ENCODE results near the gene PPP6R2.

The PPP6R2 gene

DNA sequence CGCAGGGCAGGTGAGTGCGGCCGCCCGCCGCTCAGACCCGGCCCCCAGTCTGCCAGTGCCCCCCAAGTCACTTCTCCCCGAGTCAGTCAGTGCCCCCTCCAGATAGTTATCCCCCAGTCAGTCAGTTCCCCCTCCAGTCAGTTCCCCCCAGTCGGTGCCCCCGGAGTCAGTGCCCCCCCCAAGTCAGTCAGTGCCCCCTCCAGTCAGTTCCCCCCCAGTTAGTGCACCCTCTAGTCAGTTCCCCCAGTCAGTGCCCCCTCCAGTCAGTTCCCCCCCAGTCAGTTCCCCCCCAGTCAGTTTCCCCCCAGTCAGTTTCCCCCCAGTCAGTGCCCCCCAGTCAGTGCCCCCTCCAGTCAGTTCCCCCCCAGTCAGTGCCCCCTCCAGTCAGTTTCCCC lies 411 bp downstream of the PPP6R2 start:
- Histone ChIP-seq H3K4me3 (ENCODE audit: low read depth, low read length) (peak overlapping the region; percentile 61), H3K9me3 (ENCODE audit: severe bottlenecking) (no peaks in the 10 kb centered on the region), H3K27me3 (ENCODE audit: insufficient read depth, low read depth, severe bottlenecking) (no peaks in the 10 kb centered on the region), H3K36me3 (peaks cover 4% of the 10 kb centered on the region), H3K27ac (peak overlapping the region; percentile 91)
- DNase-seq = no peak
- TF ChIP-seq, protein P1, sequence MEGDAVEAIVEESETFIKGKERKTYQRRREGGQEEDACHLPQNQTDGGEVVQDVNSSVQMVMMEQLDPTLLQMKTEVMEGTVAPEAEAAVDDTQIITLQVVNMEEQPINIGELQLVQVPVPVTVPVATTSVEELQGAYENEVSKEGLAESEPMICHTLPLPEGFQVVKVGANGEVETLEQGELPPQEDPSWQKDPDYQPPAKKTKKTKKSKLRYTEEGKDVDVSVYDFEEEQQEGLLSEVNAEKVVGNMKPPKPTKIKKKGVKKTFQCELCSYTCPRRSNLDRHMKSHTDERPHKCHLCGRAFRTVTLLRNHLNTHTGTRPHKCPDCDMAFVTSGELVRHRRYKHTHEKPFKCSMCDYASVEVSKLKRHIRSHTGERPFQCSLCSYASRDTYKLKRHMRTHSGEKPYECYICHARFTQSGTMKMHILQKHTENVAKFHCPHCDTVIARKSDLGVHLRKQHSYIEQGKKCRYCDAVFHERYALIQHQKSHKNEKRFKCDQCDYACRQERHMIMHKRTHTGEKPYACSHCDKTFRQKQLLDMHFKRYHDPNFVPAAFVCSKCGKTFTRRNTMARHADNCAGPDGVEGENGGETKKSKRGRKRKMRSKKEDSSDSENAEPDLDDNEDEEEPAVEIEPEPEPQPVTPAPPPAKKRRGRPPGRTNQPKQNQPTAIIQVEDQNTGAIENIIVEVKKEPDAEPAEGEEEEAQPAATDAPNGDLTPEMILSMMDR (IDR thresholded peaks at IDR 0.05; ENCODE audit: low read depth, low read length) = no peak

DNA sequence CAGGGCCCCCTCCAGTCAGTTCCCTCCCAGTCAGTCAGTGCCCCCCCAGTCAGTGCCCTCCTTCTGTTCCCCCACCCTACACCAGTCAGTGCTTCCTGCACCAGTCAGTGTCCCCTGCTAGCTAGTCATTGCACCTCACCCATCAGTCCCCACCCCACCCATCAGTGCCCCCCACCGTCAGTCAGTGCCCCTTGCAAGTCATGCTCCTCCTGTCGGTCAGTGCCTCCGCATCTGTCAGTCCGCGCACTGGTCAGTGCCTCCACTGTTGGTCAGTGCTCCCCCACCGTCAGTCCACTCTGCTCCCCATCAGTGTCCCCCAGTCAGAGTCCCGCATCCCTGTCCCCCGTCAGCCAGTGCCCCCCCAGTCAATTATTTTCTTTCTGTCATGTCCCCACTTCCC lies 3.3 kb downstream of the PPP6R2 start:
- Histone ChIP-seq H3K4me3 (ENCODE audit: low read depth, low read length) (no peak overlapping the region), H3K9me3 (ENCODE audit: severe bottlenecking) (no peaks in the 10 kb centered on the region), H3K36me3 (peaks cover 4% of the 10 kb centered on the region), H3K27me3 (ENCODE audit: insufficient read depth, low read depth, severe bottlenecking) (no peaks in the 10 kb centered on the region), H3K27ac (no peak overlapping the region)
- TF ChIP-seq, protein P1 (IDR thresholded peaks at IDR 0.05; ENCODE audit: low read depth, low read length) = no peak
- no peak for DNase-seq

DNA sequence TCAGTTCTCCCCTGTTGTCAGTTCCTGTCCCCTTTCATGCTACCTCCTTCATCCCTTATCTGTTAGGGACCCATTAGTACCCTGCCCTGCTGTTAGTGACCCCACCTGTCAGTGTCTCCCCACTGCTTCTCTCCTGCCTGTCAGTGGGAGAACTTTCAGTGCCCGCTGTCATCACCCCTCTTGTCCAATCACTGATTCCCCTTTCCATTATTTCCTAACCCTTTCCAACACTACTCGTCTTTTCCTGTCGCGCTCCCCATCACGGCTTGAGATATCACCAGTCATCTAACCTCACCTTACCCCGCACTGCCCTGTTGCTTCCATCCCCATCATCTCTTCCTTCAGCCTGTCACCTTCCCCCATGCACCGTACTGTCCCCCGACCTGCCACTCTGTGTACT lies 4.0 kb downstream of the PPP6R2 start:
- DNase-seq = no peak
- Histone ChIP-seq H3K27ac (no peak overlapping the region), H3K27me3 (ENCODE audit: insufficient read depth, low read depth, severe bottlenecking) (no peaks in the 10 kb centered on the region), H3K36me3 (peaks cover 4% of the 10 kb centered on the region), H3K4me3 (ENCODE audit: low read depth, low read length) (no peak overlapping the region), H3K9me3 (ENCODE audit: severe bottlenecking) (no peaks in the 10 kb centered on the region)
- TF ChIP-seq, protein P1 (IDR thresholded peaks at IDR 0.05; ENCODE audit: low read depth, low read length) = no peak

DNA sequence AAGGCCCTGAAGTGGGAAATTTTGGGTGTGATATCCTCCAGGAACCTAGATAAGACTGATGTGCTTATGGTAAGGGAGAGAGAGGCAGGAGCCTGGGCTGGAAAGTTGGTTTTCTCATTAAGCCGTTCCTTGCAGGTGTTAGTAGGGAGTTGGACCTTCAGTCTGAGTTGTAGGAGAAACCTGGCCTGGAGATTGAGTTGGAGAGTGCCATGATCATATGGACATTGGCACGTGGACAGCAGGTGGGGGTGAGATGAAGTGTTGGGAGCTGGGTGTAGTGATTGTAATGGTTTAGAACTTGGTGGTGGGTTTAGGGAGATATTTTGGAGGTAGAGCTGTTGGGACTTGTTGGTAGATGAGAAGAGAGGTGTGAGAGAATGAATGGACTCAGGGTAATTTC lies 4.9 kb downstream of the PPP6R2 start:
- Histone ChIP-seq H3K27ac (no peak overlapping the region), H3K9me3 (ENCODE audit: severe bottlenecking) (no peaks in the 10 kb centered on the region), H3K36me3 (peaks cover 13% of the 10 kb centered on the region), H3K4me3 (ENCODE audit: low read depth, low read length) (no peak overlapping the region), H3K27me3 (ENCODE audit: insufficient read depth, low read depth, severe bottlenecking) (no peaks in the 10 kb centered on the region)
- TF ChIP-seq, protein P1 (IDR thresholded peaks at IDR 0.05; ENCODE audit: low read depth, low read length) = no peak
- no peak for DNase-seq

DNA sequence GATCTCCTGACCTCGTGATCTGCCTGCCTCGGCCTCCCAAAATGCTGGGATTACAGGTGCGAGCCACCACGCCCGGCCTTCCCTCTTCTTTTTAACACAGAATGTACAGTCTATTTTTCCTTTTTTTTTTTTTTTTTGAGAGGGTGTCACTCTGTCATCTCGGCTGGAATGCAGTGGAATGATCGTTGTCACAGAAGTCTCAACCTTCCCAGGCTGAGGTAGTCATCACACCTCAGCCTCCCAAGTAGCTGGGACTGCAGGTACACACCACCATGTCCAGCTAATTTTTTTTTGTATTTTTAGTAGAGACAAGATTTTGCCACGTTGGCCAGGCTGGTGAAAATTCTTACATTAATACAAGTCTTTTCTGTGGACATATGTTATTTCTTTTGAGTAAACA lies 13.1 kb downstream of the PPP6R2 start:
- no peak overlapping the region for H3K27ac ChIP-seq
- TF ChIP-seq, protein P1 (IDR thresholded peaks at IDR 0.05; ENCODE audit: low read depth, low read length) = no peak

DNA sequence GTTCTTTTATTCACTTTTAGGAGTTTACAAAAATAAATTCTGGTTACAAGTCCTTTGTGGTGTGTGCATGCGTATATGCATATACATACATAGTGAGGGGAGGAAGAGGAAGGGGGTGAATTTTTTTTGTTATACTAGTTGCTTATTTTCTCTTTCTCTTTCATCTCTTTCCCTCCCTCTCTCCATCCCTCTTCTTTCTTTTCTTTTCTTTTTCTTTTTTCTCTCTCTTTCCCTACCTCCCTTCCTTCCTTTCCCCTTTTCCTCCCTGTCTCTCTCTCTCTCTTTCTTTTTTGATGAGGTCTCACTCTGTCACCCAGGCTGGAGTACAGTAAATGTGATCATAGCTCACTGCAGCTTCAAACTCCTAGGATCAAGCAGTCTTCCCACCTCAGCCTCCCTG lies 14.1 kb downstream of the PPP6R2 start:
- H3K36me3 ChIP-seq = peaks cover 22% of the 10 kb centered on the region
- no peak for DNase-seq
- H3K9me3 ChIP-seq (ENCODE audit: severe bottlenecking) = no peaks in the 10 kb centered on the region
- H3K27me3 ChIP-seq (ENCODE audit: insufficient read depth, low read depth, severe bottlenecking) = no peaks in the 10 kb centered on the region
- H3K27ac ChIP-seq = no peak overlapping the region
- H3K4me3 ChIP-seq (ENCODE audit: low read depth, low read length) = no peak overlapping the region
- TF ChIP-seq, protein P1 (IDR thresholded peaks at IDR 0.05; ENCODE audit: low read depth, low read length) = no peak

More for the DNA sequence above, 13.1 kb downstream of the PPP6R2 start:
- no peaks in the 10 kb centered on the region for H3K27me3 ChIP-seq (ENCODE audit: insufficient read depth, low read depth, severe bottlenecking)
- DNase-seq = no peak
- no peaks in the 10 kb centered on the region for H3K9me3 ChIP-seq (ENCODE audit: severe bottlenecking)
- H3K4me3 ChIP-seq (ENCODE audit: low read depth, low read length) = no peak overlapping the region
- H3K36me3 ChIP-seq = peaks cover 23% of the 10 kb centered on the region

Data from WERI-Rb-1 (cell line).